Right cardiac atrium (tissue), 5 donors: ENCODE data around the gene PCNX4. TPM values are rescaled to one million over a fixed set of nuclear protein-coding genes. Genes with fewer than 3 reads are reported as not detected.

ENCODE experiments used
- ATAC-seq, 2 donors: fragments of 200-7000 bp; cut with Tn5 transposase; one replicate each; pipeline versions ENCODE4 v1.8.0 to v1.9.1; 2020; ENCODE audit warnings: moderate library complexity in 2 of 2, mild to moderate bottlenecking in 1 of 2
- DNase-seq, 3 donors: peaks; one replicate each; pipeline ENCODE4 v3.0.0-alpha.2; 2020
- H3K27ac ChIP-seq: one replicate; pipeline ENCODE4 v1.5.1; 2013; ENCODE audit warnings: mild to moderate bottlenecking, low read length, control low read depth, moderate library complexity
- H3K27me3 ChIP-seq: one replicate; pipeline ENCODE4 v1.6.1; 2013; ENCODE audit not compliant: control insufficient read depth, insufficient read depth
- H3K4me1 ChIP-seq: one replicate; pipeline ENCODE4 v1.6.1; 2013; ENCODE audit warnings: low read length; ENCODE audit not compliant: control insufficient read depth, insufficient read depth
- H3K4me3 ChIP-seq: one replicate; pipeline ENCODE4 v1.5.1; 2013; ENCODE audit warnings: low read length, control low read depth
- H3K9me3 ChIP-seq: one replicate; pipeline ENCODE4 v1.6.1; 2013; ENCODE audit warnings: low read length; ENCODE audit not compliant: control insufficient read depth
- WGBS: extraction: QIAGEN DNeasy Blood & Tissue Kit; methylation state at CpG from one replicate; pipeline ENCODE4 v1.1.7; 2013; 5-methylcytosine and 5-hydroxymethylcytosine counted together
- intact Hi-C, 4 donors: fragments of 100-400 bp; cut with DNase I; formaldehyde crosslinking; loops; one replicate each; pipeline versions ENCODE4 v1.11.0 to v1.14.0; 2022 to 2023
- polyA plus RNA-seq: library from polyadenylated mRNA; stranded (reverse); fragments of 200-250 nt; gene quantifications from one replicate; pipeline ENCODE4 v1.2.3, GENCODE V29; 2013
- total RNA-seq, 4 donors: library from RNA; stranded (reverse); fragmentation: NEBNext Ultra II Directional; extraction: Animal tissue kit (Norgen Biotek cat#: 25700); gene quantifications; one replicate each; pipeline ENCODE4 v1.2.1, GENCODE V29; 2021
- donor health status: healthy with polysubstance abuse.
- donor health status: DM: no; HTN: yes; CAD: no.
- donor health status: DM: no; HTN: no; CAD: no.
- donor health status: DM: no; HTN: yes; CAD: no; lungs with severe emphysema.
- donor health status: DM: yes; HTN: yes; CAD: no.

Gene PCNX4
- total and polyA plus RNA-seq, 5 donors = 19.5 to 41.3 (median 32.4) TPM

DNA sequence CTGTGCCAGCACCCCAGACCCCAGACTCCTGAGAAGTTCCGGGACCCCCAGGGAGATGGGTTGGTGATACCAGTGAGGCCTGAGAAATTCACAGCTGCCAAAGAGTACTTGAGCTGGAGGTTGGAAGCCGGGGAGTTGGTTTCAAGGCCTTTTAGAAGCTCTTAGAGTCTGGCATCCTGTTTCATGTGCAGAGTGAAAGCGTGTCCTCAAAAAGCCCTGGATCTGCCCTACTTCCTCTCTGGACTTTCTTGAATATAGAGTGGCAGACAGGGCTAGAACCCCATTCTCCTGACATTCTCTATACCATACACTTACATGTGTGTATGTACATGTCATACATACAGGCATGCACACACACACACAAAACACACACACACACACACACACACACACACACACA is 126.0 kb downstream of the PCNX4 start:
- no peak overlapping the region for H3K4me3 ChIP-seq
- H3K27me3 ChIP-seq = no peaks in the 10 kb centered on the region
- ATAC-seq (no peak), DNase-seq (no peak)
- no peaks in the 10 kb centered on the region for H3K9me3 ChIP-seq
- no peaks in the 10 kb centered on the region for H3K4me1 ChIP-seq
- intact Hi-C loops = no loop called here
- no peak overlapping the region for H3K27ac ChIP-seq
- WGBS = 56% methylated on average over 3 of the region's 3 CpGs

Other genes with a start within 250 kb of the PCNX4 start
- gene RTN1, start 221.1 kb upstream of the PCNX4 start, total RNA-seq = 1 to 10 TPM; 2.8 to 3.2 (median 3.0) TPM
- 1.1 TPM for gene RTN1, start 221.1 kb upstream of the PCNX4 start, polyA plus RNA-seq
- under 1 TPM in 1 of 4 donors, not detected in 3; 0.18 TPM for gene LRRC9, start 171.8 kb upstream of the PCNX4 start, total RNA-seq
- gene LRRC9, start 171.8 kb upstream of the PCNX4 start, polyA plus RNA-seq = 0.07 TPM
- 10 to 100 TPM; 40.0 to 48.8 (median 43.5) TPM for gene DHRS7, start 73.5 kb downstream of the PCNX4 start, total RNA-seq
- 54.2 TPM for gene DHRS7, start 73.5 kb downstream of the PCNX4 start, polyA plus RNA-seq
- 10 to 100 TPM; 73.0 to 88.2 (median 80.8) TPM for gene PPM1A, start 157.3 kb downstream of the PCNX4 start, total RNA-seq
- 37.8 TPM for gene PPM1A, start 157.3 kb downstream of the PCNX4 start, polyA plus RNA-seq